Ascending aorta (tissue), 2 donors: Measurements from ENCODE around the gene PARVB. TPM values are rescaled to one million over a fixed set of nuclear protein-coding genes. Genes with fewer than 3 reads are reported as not detected.
A peak's percentile ranks its signal among the peaks of the same experiment; 100 is the strongest.

Experiments used
- DNase-seq, 2 donors: peaks; one replicate each; pipeline ENCODE4 v3.0.0-alpha.2; 2019; ENCODE audit warnings: low spot score in 2 of 2
- H3K27ac ChIP-seq, 2 donors: fragments of 200-600 bp; sonication (generic); one replicate each; pipeline ENCODE4 v1.5.1; 2016 to 2017; ENCODE audit warnings: mild to moderate bottlenecking in 1 of 2
- H3K27me3 ChIP-seq: fragments of 200-600 bp; sonication (generic); one replicate; pipeline ENCODE4 v1.5.1; 2017
- H3K36me3 ChIP-seq, 2 donors: fragments of 200-600 bp; sonication (generic); one replicate each; pipeline ENCODE4 v1.5.1; 2016
- H3K4me1 ChIP-seq, 2 donors: fragments of 200-600 bp; sonication (generic); one replicate each; pipeline ENCODE4 v1.5.1; 2016 to 2017; ENCODE audit warnings: mild to moderate bottlenecking in 1 of 2
- H3K4me3 ChIP-seq, 2 donors: fragments of 200-600 bp; sonication (generic); one replicate each; pipeline ENCODE4 v1.5.1; 2016 to 2017; ENCODE audit warnings: mild to moderate bottlenecking in 1 of 2
- H3K9me3 ChIP-seq, 2 donors: fragments of 200-600 bp; sonication (generic); one replicate each; pipeline ENCODE4 v1.5.1; 2016
- intact Hi-C: fragments of 100-400 bp; cut with DNase I; formaldehyde crosslinking; loops from one replicate; pipeline ENCODE4 v1.15.1; 2023
- total RNA-seq: library from RNA; depleted of rRNA; stranded (reverse); fragments of >200 nt; gene quantifications from one replicate; pipeline ENCODE4 v1.1.0, GENCODE V29; 2016
- TF ChIP-seq, protein P1 (sequence below), 3 experiments: fragments of 200-600 bp in 2 of 3; fragments of 450-650 bp in 1 of 3; sonication (generic) in 2 of 3; IDR thresholded peaks; one replicate each; pipeline ENCODE4 v1.5.1; 2016 to 2019; ENCODE audit warnings: antibody characterized with exemption in 3 of 3, mild to moderate bottlenecking in 1 of 3, moderate library complexity in 1 of 3

Gene PARVB
- total RNA-seq, 1 donor from 2014 or later: 33.8 TPM

DNA sequence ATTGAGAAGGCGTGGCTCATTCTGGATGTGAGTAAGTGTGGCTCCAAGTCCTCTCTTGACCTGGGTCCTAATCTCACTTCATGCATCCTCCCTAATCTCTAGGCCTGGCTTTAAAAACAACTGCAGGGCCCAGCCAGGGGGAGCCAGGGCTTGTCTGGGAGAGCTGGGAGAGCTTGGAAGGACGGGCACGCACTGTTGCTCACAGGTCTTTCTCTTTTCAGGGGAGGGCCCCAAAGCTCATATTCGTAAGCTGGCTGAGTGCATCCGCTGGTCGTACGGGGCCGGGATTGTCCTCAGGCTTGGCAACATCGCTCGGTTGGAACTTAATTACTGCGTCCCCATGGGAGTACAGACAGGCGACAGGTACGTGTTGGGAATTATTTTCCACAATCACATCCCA, 34.1 kb upstream of the PARVB start:
- TF ChIP-seq, protein P1, sequence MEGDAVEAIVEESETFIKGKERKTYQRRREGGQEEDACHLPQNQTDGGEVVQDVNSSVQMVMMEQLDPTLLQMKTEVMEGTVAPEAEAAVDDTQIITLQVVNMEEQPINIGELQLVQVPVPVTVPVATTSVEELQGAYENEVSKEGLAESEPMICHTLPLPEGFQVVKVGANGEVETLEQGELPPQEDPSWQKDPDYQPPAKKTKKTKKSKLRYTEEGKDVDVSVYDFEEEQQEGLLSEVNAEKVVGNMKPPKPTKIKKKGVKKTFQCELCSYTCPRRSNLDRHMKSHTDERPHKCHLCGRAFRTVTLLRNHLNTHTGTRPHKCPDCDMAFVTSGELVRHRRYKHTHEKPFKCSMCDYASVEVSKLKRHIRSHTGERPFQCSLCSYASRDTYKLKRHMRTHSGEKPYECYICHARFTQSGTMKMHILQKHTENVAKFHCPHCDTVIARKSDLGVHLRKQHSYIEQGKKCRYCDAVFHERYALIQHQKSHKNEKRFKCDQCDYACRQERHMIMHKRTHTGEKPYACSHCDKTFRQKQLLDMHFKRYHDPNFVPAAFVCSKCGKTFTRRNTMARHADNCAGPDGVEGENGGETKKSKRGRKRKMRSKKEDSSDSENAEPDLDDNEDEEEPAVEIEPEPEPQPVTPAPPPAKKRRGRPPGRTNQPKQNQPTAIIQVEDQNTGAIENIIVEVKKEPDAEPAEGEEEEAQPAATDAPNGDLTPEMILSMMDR (IDR thresholded peaks at IDR 0.05): no peak
- no peak overlapping the region for H3K4me3 ChIP-seq
- no peaks in the 10 kb centered on the region for H3K9me3 ChIP-seq
- DNase-seq: no peak
- no peaks in the 10 kb centered on the region for H3K27me3 ChIP-seq
- H3K36me3 ChIP-seq: peaks cover 51 to 80% of the 10 kb centered on the region in 2 donors
- intact Hi-C loops: no loop called here
- H3K27ac ChIP-seq: no peak overlapping the region
- no peaks in the 10 kb centered on the region for H3K4me1 ChIP-seq

DNA sequence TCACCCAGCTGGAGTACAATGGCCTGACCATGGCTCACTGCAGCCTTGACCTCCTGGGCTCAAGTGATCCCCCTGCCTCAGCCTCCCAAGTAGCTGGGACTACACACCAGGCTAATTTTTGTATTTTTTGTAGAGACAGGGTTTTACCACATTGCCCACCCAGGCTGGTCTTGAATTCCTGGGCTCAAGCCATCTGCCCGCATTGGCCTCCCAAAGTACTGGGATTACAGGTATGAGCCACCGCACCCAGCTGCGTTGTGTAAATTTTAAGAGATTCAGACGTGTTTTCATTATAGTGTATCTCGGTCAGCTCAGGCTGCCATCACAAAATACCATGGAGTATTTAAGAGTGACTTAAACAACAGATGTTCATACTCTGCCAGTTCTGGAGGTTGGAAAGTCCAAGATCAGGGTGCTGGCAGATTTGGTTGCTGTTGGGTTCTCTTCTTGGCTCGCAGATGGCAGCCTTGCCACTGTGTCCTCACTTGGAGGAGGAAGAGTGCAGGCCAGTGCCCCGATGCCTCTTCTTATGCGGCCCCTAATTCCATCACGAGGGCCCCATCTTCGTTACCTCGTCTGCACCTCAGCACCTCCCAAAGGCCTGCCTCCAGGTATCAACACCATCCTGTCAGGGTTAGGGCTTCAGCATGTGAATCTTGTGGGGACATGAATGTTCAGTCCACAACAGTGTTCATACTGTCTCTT, 32.6 kb upstream of the PARVB start:
- Histone ChIP-seq H3K4me3 (no peak overlapping the region), H3K36me3 (peaks cover 56 to 80% of the 10 kb centered on the region in 2 donors), H3K27me3 (no peaks in the 10 kb centered on the region), H3K27ac (no peak overlapping the region), H3K9me3 (no peaks in the 10 kb centered on the region), H3K4me1 (no peaks in the 10 kb centered on the region)
- TF ChIP-seq, protein P1 (IDR thresholded peaks at IDR 0.05): no peak
- DNase-seq: no peak
- intact Hi-C loops: no loop called here

DNA sequence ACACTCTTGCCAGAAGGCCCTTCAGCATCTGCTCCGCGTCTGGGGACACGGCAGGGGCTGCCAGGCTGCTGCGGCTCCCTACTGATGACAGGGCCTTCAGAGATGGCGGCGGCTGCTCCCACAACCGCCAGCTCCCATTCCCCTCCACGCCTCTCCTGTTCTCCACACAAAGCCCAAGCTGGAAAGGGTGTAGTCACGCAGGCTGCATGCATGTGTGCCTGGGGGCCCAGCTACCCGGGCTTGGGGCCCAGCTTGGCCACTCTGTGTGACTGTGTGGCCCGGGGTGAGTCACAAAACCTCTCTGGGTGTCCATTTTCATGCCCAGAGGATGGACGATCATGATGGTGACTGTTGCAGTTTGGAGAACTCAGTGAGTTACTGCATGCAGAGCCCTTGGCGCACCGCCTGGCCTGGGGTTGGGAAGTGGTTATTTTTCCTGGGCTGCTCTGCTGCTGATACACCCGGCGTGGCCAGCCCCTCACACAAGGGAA, 31.7 kb upstream of the PARVB start:
- TF ChIP-seq, protein P1 (IDR thresholded peaks at IDR 0.05): no peak
- intact Hi-C loops: no loop called here
- H3K36me3 ChIP-seq: peaks cover 62 to 89% of the 10 kb centered on the region in 2 donors
- H3K9me3 ChIP-seq: no peaks in the 10 kb centered on the region
- H3K27me3 ChIP-seq: no peaks in the 10 kb centered on the region
- DNase-seq: no peak
- H3K27ac ChIP-seq: no peak overlapping the region
- H3K4me1 ChIP-seq: no peaks in the 10 kb centered on the region
- H3K4me3 ChIP-seq: no peak overlapping the region

DNA sequence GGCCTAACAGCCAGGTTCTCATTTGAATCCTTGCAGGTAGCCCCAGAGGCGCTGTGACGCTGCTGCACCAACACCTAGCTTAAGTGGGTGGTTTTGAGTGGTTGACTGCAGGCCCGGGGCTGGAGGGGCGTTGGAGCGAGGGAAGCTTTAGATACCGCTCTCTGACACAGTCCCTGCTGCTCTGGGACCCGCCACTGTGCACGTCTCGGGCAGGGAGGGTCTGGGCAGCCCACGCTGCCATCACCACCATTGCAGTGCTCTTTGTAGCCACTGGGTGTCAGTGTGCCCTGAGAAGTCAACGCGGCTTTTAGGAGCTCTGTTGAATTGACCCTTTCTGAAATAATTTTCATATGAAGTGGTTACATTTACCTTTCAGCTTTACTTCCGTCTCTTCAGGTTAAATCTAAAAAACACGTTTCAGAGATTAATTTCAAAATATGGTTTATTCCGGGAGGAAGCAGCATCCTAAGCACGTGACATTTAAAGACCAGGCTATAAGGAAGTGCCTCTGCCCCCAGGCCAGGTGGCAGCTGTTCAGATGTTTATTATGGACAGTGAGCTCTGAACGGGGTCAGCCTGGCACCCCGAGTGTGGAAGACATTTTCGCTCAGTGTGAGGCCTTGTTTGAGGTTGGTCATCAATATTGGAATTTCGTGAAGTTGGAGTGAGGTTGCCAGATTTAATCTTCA, 30.9 kb upstream of the PARVB start:
- Histone ChIP-seq H3K27me3 (no peaks in the 10 kb centered on the region), H3K9me3 (no peaks in the 10 kb centered on the region), H3K4me1 (no peaks in the 10 kb centered on the region), H3K27ac (no peak overlapping the region), H3K36me3 (peaks cover 65 to 94% of the 10 kb centered on the region in 2 donors), H3K4me3 (no peak overlapping the region)
- TF ChIP-seq, protein P1 (IDR thresholded peaks at IDR 0.05): peak; percentile 85 to 94 (median 93)
- intact Hi-C loops: loop anchor here (1.0 kb wide), 1 partner anchor 633 kb away; no protein-coding TSS in a partner anchor
- peak in 1 of 2 donors; percentile 68 for DNase-seq

DNA sequence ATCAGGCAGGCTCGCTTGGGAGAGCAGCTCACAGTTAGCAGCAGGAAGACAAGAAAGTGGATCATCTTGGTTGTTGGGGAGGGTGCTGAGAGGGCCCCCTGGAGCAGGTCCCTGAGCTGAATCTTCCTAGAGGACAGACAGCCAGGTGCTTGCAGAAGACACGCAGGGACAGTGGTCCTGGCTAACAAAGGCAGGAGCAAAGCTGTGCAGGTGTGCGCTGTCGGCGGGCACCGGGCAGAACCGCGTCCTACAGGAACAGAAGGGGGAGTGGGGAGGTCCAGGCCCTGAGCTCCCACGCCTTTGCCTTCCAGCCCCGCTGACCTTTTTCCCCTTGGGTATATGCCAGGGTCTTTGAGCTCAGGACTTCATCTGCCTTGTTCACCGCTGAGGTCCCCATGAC, 30.1 kb upstream of the PARVB start:
- H3K36me3 ChIP-seq: peaks cover 67 to 88% of the 10 kb centered on the region in 2 donors
- no peak overlapping the region for H3K4me3 ChIP-seq
- intact Hi-C loops: no loop called here
- no peak overlapping the region for H3K27ac ChIP-seq
- H3K9me3 ChIP-seq: no peaks in the 10 kb centered on the region
- no peaks in the 10 kb centered on the region for H3K27me3 ChIP-seq
- DNase-seq: no peak
- H3K4me1 ChIP-seq: no peaks in the 10 kb centered on the region
- TF ChIP-seq, protein P1 (IDR thresholded peaks at IDR 0.05): no peak
